Stimulated activated CD8-positive, alpha-beta memory T cell treated with anti-CD3 and anti-CD28 coated beads, Interleukin-2, amount 100 ng/mL, for 1 hour (primary cell): Measurements from ENCODE around the gene COX20.
A peak's percentile ranks its signal among the peaks of the same experiment; 100 is the strongest.
"Not testable (repeated sequence)": the region's sequence is repeated elsewhere in the genome, so short reads cannot be mapped to it uniquely, and the experiment has no call there.

Experiments used
- DNase-seq, 2 donors: peaks; one replicate each; pipeline ENCODE4 v3.0.0-alpha.2; 2020; ENCODE audit warnings: low read depth in 2 of 2

The COX20 gene

DNA sequence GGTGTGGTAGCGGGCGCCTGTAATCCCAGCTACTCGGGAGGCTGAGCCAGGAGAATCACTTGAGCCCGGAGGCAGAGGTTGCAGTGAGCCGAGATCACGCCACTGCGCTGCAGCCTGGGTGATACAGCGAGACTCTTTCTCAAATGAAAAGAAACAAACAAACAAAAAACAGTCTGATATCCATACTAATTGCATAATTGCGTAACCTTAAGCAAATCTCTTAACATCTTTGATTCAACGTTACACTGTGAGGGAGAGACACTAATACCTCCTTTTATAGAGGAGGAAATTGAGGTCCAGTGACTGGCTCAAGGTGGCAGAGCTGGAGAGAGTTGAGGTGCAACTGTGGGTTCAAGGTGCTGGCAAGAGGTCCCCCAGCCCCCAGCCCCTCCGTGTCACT is 12.6 kb upstream of the COX20 start:
- no peak for DNase-seq

DNA sequence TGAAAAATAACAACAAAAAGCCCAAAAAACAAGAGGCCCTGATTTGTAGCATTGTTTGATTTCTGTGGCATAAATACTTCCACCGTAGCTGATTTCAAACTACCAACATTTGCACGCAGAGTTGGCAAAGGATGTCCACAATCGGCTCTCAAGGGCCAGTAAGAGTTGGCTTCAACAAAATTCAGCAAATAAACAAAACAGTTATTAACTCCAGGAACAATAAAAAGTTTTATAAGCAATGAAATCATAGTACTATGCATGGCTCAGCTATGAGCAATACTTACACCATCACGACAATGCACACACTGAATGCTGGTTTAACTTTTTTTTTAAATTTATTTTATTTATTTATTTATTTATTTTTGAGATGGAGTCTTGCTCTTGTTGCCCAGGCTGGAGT is 8.7 kb upstream of the COX20 start:
- no peak for DNase-seq

DNA sequence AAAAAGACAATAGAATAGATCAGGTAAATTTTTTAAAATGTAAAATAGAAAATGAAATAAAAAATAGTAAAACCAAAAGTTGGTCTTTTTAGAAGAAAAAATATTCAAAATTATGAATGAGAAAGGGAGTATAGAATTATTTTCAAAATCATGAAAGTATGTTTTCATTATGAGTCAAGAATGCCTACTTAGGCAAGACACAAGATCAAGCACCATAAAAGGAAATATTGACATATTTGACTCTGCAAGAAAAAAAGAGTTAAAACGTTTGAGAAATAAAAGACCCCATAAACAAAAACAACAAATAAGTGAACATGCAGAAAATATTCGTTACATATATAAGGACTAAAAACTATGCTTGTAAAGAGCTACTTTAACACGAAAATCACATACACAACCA is 4.8 kb upstream of the COX20 start:
- no peak for DNase-seq

DNA sequence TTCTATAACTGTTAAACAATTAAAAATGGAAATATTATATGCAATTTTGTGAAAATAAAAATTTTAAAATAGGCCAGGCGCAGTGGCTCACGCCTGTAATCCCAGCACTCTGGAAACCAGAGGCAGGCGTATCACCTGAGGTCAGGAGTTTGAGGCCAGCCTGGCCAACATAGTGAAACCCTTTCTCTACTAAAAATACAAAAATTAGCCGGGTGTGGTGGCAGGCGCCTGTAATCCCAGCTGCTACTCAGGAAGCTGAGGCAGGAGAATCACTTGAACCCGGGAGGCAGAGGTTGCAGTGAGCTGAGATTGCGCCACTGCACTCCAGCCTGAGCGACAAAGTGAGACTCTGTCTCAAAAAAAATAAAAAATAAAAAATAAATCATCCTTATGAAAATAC is 2.2 kb upstream of the COX20 start:
- not testable (repeated sequence) for DNase-seq

DNA sequence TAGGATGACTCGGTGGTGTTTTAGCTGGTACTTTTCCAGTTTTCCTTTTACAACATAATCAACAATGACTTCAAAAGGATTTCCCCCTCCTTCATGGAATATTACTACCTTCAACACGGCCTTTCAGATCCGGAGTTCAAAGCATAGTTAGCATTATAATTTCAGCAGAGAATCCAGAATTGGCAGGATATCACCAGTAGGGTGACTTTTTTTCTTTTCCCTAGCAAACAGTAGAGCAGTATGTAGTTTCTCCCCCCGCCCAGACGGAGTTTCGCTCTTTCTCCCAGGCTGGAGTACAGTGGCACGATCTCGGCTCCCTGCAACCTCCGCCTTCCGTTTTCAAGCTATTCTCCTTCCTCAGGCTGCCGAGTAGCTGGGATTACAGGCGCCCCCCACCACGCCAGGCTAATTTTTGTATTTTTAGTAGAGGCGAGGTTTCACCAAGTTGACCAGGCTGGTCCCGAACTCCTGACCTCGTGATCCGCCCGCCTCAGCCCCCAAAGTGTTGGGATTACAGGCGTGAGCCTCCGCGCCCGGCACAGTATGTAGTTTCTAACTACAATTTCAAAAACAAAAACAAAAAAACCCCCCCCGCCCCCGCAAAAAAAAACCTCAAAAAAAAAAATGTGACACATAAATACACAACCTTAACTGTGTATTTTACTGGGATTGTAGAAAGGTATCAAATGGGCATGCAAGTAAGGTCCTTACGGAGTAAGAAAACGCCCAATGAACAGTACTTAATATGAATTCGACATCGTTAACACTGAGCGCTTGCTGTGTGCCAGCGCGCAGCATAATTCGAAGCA is 1.5 kb upstream of the COX20 start:
- DNase-seq, result no peak

DNA sequence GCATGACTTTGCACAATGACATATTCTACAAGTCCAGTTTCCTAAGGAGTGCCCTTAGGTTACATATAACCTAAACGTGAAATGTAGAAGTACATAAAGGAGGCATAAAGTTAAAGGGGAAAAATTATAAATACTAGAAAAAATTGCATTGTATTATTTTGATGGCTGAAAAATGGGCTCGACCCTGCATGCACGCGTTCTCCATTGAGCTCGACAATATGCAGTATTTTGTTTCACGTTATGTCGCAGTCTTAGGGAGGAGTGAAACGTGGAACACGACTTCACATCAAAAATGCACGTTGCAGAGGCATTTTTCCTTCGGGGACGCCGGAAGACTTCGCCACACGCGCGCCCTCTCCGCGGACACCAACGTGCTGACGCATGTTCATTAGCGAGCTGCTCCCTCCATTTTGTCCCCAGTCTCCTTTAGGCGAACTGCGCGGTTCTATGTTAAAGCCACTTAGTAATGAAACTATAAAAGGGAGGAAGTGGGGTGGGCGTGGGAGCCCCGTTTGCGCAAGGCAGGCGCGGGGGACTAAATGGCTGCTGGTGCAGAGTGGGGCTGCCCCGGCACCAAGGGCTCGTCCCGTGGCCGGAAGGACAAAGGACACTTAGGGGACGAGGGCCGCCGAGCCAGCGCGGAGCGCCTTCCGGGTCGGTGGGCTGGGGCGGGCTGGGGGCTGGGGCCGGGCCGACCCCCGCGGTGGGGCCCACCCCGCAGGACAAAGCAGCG is 749 bp upstream of the COX20 start:
- DNase-seq, result peak; percentile 77 to 79

DNA sequence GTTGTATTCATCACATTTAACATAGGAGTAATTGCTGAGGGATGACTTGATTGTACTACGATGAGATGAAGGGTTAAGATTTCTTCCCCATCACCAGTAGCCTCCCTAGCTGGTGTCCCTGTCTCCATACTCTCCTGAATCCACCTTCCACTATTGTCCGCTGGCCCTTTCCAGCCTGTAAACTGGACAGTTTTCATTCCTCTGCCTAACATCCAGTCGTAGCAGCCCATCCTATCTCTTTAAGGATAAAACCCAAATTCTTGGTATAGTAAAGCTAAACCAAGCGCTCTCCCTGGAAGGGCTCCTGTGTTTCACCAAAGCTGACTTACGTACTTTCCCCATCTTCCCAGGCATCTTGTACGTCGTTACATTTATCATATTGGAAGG is 670 bp downstream of the COX20 start:
- DNase-seq, result no peak

DNA sequence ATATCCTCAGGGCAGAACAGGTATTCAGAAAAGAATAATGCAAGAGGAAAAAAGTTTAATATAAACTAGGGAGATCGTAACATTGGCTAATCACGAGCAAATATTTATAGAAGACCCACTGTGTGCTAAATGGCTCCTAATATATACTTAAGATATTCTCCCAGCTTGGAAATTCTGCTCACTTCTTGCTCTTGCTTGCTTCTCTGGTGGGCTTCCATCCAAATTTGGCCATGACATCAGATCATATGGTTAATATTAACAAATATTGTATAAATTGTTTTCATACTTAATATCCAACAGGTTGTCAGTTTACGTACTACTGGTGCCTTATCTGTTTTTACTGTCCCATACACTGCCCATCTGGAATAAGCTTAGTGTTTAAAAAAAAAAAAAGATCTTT is 1.1 kb downstream of the COX20 start:
- no peak for DNase-seq

DNA sequence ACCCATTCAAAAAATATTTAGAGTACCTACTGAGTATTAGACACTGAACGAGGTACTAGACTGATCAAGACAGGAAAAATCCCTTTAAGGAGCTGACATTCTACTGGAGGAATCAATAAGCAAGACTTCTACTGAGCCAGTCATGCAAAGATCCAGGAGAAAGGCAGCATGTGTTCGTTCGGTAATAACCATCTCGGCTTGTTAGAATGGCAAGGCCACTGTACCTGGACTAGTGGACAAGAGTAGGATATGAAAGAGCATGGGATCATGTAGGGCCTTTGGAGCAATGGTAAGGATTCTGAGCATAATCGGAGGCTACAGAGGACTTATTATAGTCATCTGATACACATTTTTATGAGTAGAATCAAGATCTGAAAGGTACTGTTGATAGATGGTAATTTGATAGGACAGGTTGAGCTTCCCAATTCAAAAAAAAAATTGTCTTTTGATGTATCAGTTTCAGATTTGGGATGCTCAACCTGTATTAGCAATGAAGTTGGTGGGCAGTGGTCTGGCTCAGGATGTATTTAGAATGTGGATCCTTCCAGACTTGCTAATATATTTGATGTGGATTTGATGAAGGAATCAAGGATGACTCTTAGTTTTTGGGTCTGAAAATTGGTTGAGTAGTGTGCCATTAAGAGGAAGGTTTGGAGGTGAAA is 2.3 kb downstream of the COX20 start:
- no peak for DNase-seq

DNA sequence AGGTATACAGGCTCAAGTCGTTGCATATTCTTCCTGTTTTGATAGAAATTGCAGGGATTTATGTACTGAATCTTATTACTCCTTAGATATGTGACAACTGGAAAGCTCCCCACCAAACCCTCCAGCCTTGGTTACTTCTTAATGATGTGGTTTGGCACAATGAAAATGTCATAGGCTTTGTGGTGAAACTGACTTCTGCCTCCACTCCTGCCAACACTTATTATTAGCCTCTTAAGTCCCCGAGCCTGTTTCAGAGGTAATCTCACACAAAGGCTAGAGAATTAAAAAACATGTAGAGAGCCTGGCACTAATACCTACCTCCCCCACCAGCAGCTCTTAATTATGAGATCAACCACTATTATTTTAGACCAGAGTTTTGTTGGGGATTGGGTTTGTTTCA is 4.2 kb downstream of the COX20 start:
- no peak for DNase-seq

DNA sequence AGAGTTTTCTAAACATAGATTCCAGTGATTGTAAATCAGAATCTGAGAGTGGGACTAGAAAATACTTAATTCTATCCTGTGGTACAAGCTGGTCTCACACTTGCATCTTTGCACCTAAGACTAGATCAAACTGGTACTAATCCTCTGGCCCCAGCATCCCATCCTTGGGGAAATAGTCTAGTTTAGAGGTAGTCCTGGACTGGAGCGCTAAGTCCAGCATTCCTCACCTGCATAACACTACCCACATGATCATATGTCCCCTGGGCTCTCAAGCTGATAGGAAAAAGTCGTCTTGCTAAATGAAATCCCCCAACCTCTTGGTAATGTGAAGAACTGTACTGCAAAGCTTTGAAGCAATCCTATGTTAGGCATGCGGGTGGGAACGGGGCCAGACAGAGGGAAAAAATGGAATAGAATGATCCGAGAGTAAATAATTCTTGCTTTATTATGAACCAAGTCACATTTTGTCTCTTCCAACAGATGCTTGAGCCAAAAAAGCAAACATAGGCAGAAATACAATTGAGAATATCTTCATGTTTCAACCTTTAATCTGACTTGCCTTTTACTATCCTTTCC is 4.8 kb downstream of the COX20 start:
- no peak for DNase-seq

DNA sequence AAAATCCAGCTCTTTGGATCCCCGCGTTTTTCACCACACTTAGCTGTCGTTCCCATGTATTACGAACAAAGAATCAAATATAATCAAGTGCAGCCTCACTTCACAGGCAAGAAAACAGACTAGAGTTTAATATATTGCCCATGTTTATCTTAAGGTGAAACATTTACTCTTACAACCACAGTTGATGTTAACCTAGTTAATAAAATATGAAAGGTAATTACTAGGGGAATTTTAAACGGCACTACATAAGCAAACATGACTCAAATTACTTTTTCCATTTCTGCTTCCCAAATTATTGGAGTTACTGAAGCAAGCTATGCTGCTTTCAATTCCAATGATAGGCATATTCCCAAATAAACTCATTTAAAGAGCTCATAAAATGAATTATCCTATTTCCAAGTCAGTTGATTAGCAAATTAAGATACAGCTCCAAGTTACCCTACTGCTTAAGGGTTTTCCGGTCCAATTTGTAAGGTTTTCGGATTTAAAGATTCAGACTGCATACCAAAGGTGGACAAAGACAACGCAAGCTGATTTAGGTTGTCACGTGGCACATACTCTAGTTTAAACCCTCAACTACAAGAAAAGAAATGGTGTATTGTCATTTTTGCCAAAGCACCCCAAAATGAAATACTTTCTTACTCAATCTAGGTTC is 5.9 kb downstream of the COX20 start:
- DNase-seq, result no peak

DNA sequence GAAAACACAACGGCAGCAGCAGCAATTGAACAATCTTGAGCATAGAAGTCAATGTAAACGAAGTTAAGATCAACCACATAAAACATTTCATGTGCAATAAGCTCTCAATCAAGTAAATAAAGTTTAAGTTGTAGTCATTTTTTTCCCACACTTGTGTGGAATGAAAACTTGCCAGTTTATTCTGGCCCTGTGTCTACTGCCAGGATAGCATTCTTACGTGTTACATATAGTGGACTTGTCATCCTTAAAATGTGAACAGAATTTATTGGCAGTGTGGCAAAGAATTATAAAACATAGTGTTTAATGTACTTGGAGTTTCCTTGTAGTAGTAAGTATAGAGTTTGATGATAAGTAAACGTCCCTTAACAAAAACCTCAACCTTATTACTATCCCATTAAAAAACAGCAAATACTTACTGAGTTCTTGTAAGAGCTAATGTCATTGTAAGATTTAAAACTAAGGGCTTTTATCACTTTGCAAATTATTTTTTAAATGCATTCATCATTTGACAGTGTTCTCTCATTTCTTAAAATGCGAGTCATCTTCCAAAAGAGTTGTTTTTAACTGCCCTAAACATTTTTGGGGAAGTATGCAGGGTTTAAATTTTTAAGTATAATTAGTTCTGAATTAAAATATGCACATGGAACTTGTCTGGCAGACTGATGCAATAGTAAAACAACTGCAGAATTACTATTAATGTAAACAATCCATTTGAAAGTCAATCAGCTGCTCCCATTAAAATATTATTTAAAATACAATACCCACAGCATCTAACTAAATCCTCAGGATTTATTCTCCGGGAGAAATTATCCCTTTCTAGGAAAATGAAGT is 7.9 kb downstream of the COX20 start:
- DNase-seq, result no peak

DNA sequence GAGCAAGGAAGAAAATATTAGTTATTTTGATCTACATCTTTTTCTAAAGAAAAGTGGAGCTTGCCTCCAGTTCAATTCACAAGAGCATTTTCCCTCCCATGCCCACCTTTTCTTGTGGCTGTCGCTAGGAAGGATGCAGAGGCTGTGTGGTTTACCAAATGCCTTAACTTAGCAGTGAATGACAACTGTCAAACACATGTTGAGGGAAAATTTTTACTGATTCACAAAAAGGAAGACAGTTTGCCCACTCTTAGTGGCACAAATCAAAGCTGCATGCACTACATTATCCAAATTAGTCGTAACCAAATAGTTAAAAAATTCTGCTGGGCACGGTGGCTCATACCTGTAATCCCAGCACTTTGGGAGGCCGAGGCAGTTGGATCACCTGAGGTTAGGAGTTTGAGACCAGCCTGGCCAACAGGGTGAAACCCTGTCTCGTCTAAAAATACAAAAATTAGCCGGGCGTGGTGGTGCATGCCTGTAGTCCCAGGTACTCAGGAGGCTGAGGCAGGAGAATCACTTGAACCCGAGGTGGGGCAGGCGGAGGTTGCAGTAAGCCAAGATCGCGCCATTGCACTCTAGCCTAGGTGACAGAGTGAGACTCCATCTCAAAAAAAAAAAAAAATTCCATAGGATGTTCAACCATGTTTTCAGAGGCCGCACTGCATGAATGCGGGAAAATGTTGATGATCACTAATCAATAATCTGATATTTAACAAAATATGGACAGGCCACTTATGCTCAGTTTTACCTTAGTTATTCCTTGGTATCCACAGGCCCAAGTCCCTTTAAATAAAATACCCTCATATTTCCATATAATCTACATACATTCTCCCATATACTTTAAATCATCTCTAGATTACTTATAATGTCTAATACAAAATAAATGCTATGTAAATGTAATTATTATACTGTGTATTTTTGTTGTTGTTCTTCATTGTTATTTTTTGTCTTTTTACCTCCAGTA is 9.0 kb downstream of the COX20 start:
- no peak for DNase-seq

DNA sequence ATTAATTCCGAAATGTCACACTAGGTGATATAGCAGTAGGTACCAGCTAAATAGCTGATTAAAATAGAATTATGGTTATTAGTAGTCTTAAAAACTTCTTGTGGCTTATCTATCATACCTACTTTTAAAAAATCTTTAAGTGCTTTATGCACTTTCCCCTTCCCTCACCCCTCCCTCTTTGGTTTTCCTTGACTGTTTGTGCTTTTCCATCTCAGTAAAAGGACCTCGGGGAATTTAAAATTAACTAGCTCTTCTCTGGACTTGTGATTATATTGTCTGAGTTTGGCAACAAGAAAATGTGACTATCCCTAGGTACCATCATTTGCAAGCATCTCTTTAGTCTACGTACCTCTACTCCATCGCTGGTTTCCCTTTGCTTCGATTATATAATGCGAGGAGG is 11.2 kb downstream of the COX20 start:
- no peak for DNase-seq

DNA sequence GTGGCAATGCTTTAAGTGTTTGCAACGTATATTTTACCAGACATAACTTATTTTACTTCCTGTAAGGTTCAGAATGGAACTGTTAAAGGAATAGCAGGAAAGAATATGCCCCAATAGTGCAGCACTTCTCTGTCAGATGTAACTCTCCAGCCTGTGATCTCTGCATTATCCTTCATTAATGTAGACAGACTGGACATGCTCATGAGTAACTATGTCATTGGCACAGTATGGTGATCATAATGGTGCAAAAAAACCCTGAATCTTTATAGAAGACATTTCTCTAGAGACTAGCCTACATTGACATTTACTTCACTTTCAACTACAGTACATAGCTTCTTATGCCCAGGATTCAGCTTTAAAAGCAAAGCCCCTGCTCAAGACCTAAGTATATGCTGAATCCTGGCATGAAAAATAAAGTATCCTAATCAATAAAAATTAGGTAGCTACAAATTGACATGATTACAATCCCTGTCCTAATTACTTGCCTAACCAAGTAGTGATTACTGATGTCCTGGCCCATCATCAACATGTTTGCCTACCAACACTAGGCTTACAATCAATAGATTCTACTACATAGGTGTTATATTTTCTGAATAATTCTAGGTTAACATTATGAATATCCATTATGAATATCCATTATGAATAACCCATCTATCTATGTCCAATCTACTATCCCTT is 13.9 kb downstream of the COX20 start:
- no peak for DNase-seq

DNA sequence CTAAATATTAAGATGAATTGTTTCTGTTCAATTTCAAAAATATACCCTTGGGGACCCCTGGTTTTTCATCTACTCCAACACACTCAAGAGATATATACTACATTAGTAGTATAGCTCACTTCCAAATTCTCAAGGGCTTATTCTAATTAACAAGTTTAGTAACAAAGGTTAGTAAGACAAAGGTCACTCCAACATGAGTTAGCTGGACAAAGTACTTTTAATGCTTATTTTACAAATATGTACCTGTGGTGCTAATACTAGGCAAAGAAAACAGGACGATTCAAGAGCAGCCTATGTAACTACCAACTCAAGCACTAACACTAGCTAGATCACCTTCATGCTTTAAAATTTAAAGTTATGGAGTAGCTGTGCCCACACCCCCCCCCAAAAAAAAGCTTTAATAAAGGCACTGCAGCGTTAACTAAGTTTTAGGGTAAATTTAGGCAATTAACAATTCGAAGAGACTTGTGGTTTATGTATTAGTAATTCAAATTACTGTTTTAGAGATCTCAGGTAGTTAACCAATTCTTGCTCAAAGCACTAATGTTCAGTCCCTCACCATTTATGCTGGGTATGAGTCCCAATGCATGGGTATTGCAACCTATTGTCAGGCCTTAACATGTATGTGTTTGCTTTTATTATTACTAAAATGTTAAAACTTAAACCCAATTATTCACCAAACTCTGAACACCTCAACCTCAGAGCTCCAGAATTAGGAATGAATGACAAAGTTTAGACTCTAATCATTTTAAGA is 14.8 kb downstream of the COX20 start:
- no peak for DNase-seq

DNA sequence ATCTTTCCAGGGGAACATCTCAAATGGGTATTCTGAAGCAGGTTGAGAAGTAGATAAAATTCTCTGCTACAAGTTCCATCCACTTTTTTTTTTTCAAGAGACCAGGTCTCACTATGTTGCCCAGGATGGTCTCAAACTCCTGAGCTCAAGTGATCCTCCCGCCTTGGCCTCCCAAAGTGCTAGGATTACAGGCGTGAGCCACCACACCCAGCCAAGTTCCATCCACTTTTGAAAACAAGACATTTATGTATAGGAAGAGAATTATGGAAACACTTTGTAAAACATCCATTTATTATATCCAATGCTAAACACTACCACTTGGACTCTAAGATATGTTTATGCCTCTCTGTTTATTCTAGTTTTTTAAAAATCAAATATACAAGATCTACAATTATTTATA is 15.4 kb downstream of the COX20 start:
- no peak for DNase-seq
